GM18861 (cell line): ENCODE measurements around the gene ATP5F1E.

Experiments
- ATAC-seq: cut with Tn5 transposase; IDR thresholded peaks from one replicate; pipeline ENCODE4 v1.9.1; 2021; ENCODE audit not compliant: unreplicated experiment

Gene ATP5F1E

GRCh38 chr20:59032023-59032712, at the start of gene ATP5F1E:
Gene ATP5F1E, minus strand, starts transcription at chr20:59032335. Its CDS starts 84 bp downstream, at chr20:59032251.
- ATAC-seq = peak; percentile 85

- ATAC-seq = no peak
Measured at GRCh38 chr20:59081036-59081435, 48.9 kb upstream of the ATP5F1E start.

GRCh38 chr20:59078231-59078630, 46.1 kb upstream of the ATP5F1E start:
- no peak for ATAC-seq

- ATAC-seq = no peak
Measured at GRCh38 chr20:59077705-59078104, 45.6 kb upstream of the ATP5F1E start.

GRCh38 chr20:59075934-59076508, 43.9 kb upstream of the ATP5F1E start:
- ATAC-seq = no peak

- no peak for ATAC-seq
Measured at GRCh38 chr20:59074456-59074855, 42.3 kb upstream of the ATP5F1E start.

- no peak for ATAC-seq
Measured at GRCh38 chr20:59073582-59073981, 41.4 kb upstream of the ATP5F1E start.

- no peak for ATAC-seq
Measured at GRCh38 chr20:59071216-59071615, 39.1 kb upstream of the ATP5F1E start.

- no peak for ATAC-seq
Measured at GRCh38 chr20:59069026-59069425, 36.9 kb upstream of the ATP5F1E start.

GRCh38 chr20:59068534-59068933, 36.4 kb upstream of the ATP5F1E start:
- ATAC-seq = no peak

GRCh38 chr20:59064214-59064722, 32.1 kb upstream of the ATP5F1E start:
- ATAC-seq = no peak

- ATAC-seq = no peak
Measured at GRCh38 chr20:59063358-59064213, 31.5 kb upstream of the ATP5F1E start.

GRCh38 chr20:59062081-59062480, 29.9 kb upstream of the ATP5F1E start:
- no peak for ATAC-seq

- no peak for ATAC-seq
Measured at GRCh38 chr20:59055302-59055701, 23.2 kb upstream of the ATP5F1E start.

GRCh38 chr20:59051666-59052185, 19.6 kb upstream of the ATP5F1E start:
- no peak for ATAC-seq

GRCh38 chr20:59050437-59050836, 18.3 kb upstream of the ATP5F1E start:
- ATAC-seq = no peak

- ATAC-seq = no peak
Measured at GRCh38 chr20:59048681-59049030, 16.5 kb upstream of the ATP5F1E start.

- ATAC-seq = no peak
Measured at GRCh38 chr20:59047938-59048680, 16.0 kb upstream of the ATP5F1E start.

GRCh38 chr20:59046862-59047261, 14.7 kb upstream of the ATP5F1E start:
- no peak for ATAC-seq

GRCh38 chr20:59044796-59045195, 12.7 kb upstream of the ATP5F1E start:
- ATAC-seq = no peak

GRCh38 chr20:59044295-59044694, 12.2 kb upstream of the ATP5F1E start:
- ATAC-seq = no peak
